Neural progenitor cell (in vitro differentiated cells): ENCODE measurements around the gene BEGAIN. TPM values are rescaled to one million over a fixed set of nuclear protein-coding genes. Genes with fewer than 3 reads are reported as not detected.
"Not testable (repeated sequence)": the region's sequence is repeated elsewhere in the genome, so short reads cannot be mapped to it uniquely, and the experiment has no call there.

ENCODE experiments used
- DNase-seq: peaks from one replicate; pipeline ENCODE4 v3.0.0-alpha.2; 2016; ENCODE audit warnings: low spot score
- H2AFZ ChIP-seq: fragments of 200-600 bp; sonication (generic); replicated peaks from 2 replicates; pipeline ENCODE4 v1.6.1; 2016; ENCODE audit warnings: antibody characterized with exemption
- H3F3A ChIP-seq: fragments of 200-600 bp; sonication (generic); 2 replicates; pipeline ENCODE4 v1.6.1; 2016; ENCODE audit warnings: antibody characterized with exemption, low read depth
- H3K27ac ChIP-seq: fragments of 200-600 bp; sonication (generic); 2 replicates; pipeline ENCODE4 v1.5.1; 2016; ENCODE audit warnings: mild to moderate bottlenecking
- H3K27me3 ChIP-seq: fragments of 200-600 bp; sonication (generic); 2 replicates; pipeline ENCODE4 v1.6.1; 2016; ENCODE audit warnings: mild to moderate bottlenecking, moderate library complexity
- H3K36me3 ChIP-seq: fragments of 200-600 bp; sonication (generic); 2 replicates; pipeline ENCODE4 v1.5.1; 2016
- H3K4me1 ChIP-seq: fragments of 200-600 bp; sonication (generic); 2 replicates; pipeline ENCODE4 v1.6.1; 2016; ENCODE audit warnings: mixed run types
- H3K4me2 ChIP-seq: fragments of 200-600 bp; sonication (generic); 2 replicates; pipeline ENCODE4 v1.6.1; 2016
- H3K4me3 ChIP-seq: fragments of 200-600 bp; sonication (generic); 2 replicates; pipeline ENCODE4 v1.5.1; 2016
- H3K79me2 ChIP-seq: fragments of 200-600 bp; sonication (generic); 2 replicates; pipeline ENCODE4 v1.6.1; 2016; ENCODE audit warnings: low read depth
- H3K9ac ChIP-seq: fragments of 200-600 bp; sonication (generic); 2 replicates; pipeline ENCODE4 v1.6.1; 2016
- H3K9me3 ChIP-seq: fragments of 200-600 bp; sonication (generic); 2 replicates; pipeline ENCODE4 v1.5.1; 2016; ENCODE audit warnings: low read depth
- H4K20me1 ChIP-seq: fragments of 200-600 bp; sonication (generic); 2 replicates; pipeline ENCODE4 v1.6.1; 2016; ENCODE audit warnings: low read depth
- H3K27ac Mint-ChIP-seq: 3 replicates; pipeline ENCODE4 v1.8.0; 2021; ENCODE audit warnings: mixed read lengths
- H3K27me3 Mint-ChIP-seq: 2 replicates; pipeline ENCODE4 v1.8.0; 2022; ENCODE audit warnings: low read depth, mild to moderate bottlenecking, inconsistent platforms, moderate library complexity, mixed read lengths; ENCODE audit not compliant: insufficient read depth
- H3K36me3 Mint-ChIP-seq: 3 replicates; pipeline ENCODE4 v1.8.0; 2021; ENCODE audit warnings: mixed read lengths
- H3K4me1 Mint-ChIP-seq: 3 replicates; pipeline ENCODE4 v1.8.0; 2021; ENCODE audit warnings: mixed read lengths
- H3K4me3 Mint-ChIP-seq: 3 replicates; pipeline ENCODE4 v1.8.0; 2021; ENCODE audit warnings: mild to moderate bottlenecking, moderate library complexity, mixed read lengths
- H3K9me3 Mint-ChIP-seq: 3 replicates; pipeline ENCODE4 v1.8.0; 2020; ENCODE audit warnings: mixed read lengths
- CTCF ChIP-seq: fragments of 200-600 bp; sonication (generic); IDR thresholded peaks from 2 replicates; pipeline ENCODE4 v1.5.1; 2017; ENCODE audit warnings: antibody characterized with exemption, mild to moderate bottlenecking
- EZH2 ChIP-seq: fragments of 200-600 bp; sonication (generic); IDR thresholded peaks from 2 replicates; pipeline ENCODE4 v1.6.1; 2017; ENCODE audit warnings: antibody characterized with exemption, mild to moderate bottlenecking, moderate library complexity
- EZH2phosphoT487 ChIP-seq: fragments of 200-600 bp; sonication (generic); IDR thresholded peaks from 2 replicates; pipeline ENCODE4 v1.6.1; 2017; ENCODE audit warnings: antibody characterized with exemption
- total RNA-seq: library from RNA; depleted of rRNA; stranded (reverse); fragments of >200 nt; gene quantifications from 2 replicates; pipeline ENCODE4 v1.2.3, GENCODE V29; 2015; ENCODE audit warnings: low replicate concordance

BEGAIN gene
- total RNA-seq, 1 donor from 2014 or later: 4.0 TPM

GRCh38 chr14:100522616-100523099, 64.6 kb downstream of the BEGAIN start:
- Histone ChIP-seq H3K36me3 (no peaks in the 10 kb centered on the region), H3K79me2 (no peaks in the 10 kb centered on the region), H3K4me2 (peak overlapping the region; percentile 32), H3K4me1 (peaks cover 11% of the 10 kb centered on the region), H4K20me1 (no peaks in the 10 kb centered on the region), H3K9me3 (no peaks in the 10 kb centered on the region), H3K27ac (no peak overlapping the region), H3K9ac (no peak overlapping the region), H3F3A (no peaks in the 10 kb centered on the region), H3K4me3 (no peak overlapping the region), H3K27me3 (no peaks in the 10 kb centered on the region), H2AFZ (no peak overlapping the region)
- H3K27me3 Mint-ChIP-seq: peaks cover 8% of the 10 kb centered on the region
- DNase-seq: peak; percentile 62
- H3K4me1 Mint-ChIP-seq: peaks cover 20% of the 10 kb centered on the region
- no peak overlapping the region for H3K4me3 Mint-ChIP-seq
- H3K27ac Mint-ChIP-seq: peak overlapping the region; percentile 86
- TF ChIP-seq CTCF: no peak
- no peak for TF ChIP-seq EZH2phosphoT487
- TF ChIP-seq EZH2: no peak
- H3K9me3 Mint-ChIP-seq: no peaks in the 10 kb centered on the region
- H3K36me3 Mint-ChIP-seq: peaks cover 1% of the 10 kb centered on the region

- not testable (repeated sequence) for H3K4me1 ChIP-seq, H4K20me1 ChIP-seq, H3K9me3 ChIP-seq, H3K27me3 ChIP-seq, H3K4me1 Mint-ChIP-seq, H3K79me2 ChIP-seq, H3K9me3 Mint-ChIP-seq, H3K27ac Mint-ChIP-seq, H3K4me3 Mint-ChIP-seq, H3K4me3 ChIP-seq, H2AFZ ChIP-seq, DNase-seq, H3K9ac ChIP-seq, H3F3A ChIP-seq, H3K27ac ChIP-seq, H3K4me2 ChIP-seq, H3K27me3 Mint-ChIP-seq, H3K36me3 Mint-ChIP-seq, H3K36me3 ChIP-seq
Measured at GRCh38 chr14:100506053-100506452, 81.2 kb downstream of the BEGAIN start.

GRCh38 chr14:100504372-100505078, 82.7 kb downstream of the BEGAIN start:
- Histone ChIP-seq H4K20me1 (peaks cover 5% of the 10 kb centered on the region), H3K9ac (no peak overlapping the region), H2AFZ (no peak overlapping the region), H3K4me3 (no peak overlapping the region), H3K27me3 (no peaks in the 10 kb centered on the region), H3K79me2 (no peaks in the 10 kb centered on the region), H3K4me1 (peaks cover 5% of the 10 kb centered on the region), H3K9me3 (peaks cover 4% of the 10 kb centered on the region), H3F3A (no peaks in the 10 kb centered on the region), H3K36me3 (no peaks in the 10 kb centered on the region), H3K4me2 (no peak overlapping the region), H3K27ac (no peak overlapping the region)
- TF ChIP-seq CTCF (no peak), EZH2phosphoT487 (no peak), EZH2 (no peak)
- Mint-ChIP-seq H3K4me1 (peaks cover 5% of the 10 kb centered on the region), H3K9me3 (peaks cover 4% of the 10 kb centered on the region), H3K27me3 (no peaks in the 10 kb centered on the region), H3K36me3 (no peaks in the 10 kb centered on the region), H3K4me3 (no peak overlapping the region), H3K27ac (no peak overlapping the region)
- DNase-seq: no peak

GRCh38 chr14:100503251-100503650, 84.0 kb downstream of the BEGAIN start:
- no peak for DNase-seq
- Histone ChIP-seq H3F3A (no peaks in the 10 kb centered on the region), H3K36me3 (no peaks in the 10 kb centered on the region), H3K9ac (no peak overlapping the region), H3K27ac (no peak overlapping the region), H3K4me3 (no peak overlapping the region), H3K4me2 (no peak overlapping the region), H3K79me2 (no peaks in the 10 kb centered on the region), H3K9me3 (peaks cover 4% of the 10 kb centered on the region), H2AFZ (no peak overlapping the region), H3K4me1 (peaks cover 5% of the 10 kb centered on the region), H4K20me1 (peaks cover 6% of the 10 kb centered on the region), H3K27me3 (no peaks in the 10 kb centered on the region)
- Mint-ChIP-seq H3K4me1 (peaks cover 5% of the 10 kb centered on the region), H3K4me3 (no peak overlapping the region), H3K27me3 (no peaks in the 10 kb centered on the region), H3K9me3 (peaks cover 4% of the 10 kb centered on the region), H3K27ac (no peak overlapping the region), H3K36me3 (no peaks in the 10 kb centered on the region)
- no peak for TF ChIP-seq EZH2
- no peak for TF ChIP-seq EZH2phosphoT487
- TF ChIP-seq CTCF: no peak
